ENCODE data around the gene ZSCAN25. TPM values are rescaled to one million over a fixed set of nuclear protein-coding genes. Genes with fewer than 3 reads are reported as not detected.

Gene ZSCAN25
- total and polyA plus RNA-seq, 7 experiments from 2014 or later: 15.5 to 51.6 (median 40.6) TPM

DNA sequence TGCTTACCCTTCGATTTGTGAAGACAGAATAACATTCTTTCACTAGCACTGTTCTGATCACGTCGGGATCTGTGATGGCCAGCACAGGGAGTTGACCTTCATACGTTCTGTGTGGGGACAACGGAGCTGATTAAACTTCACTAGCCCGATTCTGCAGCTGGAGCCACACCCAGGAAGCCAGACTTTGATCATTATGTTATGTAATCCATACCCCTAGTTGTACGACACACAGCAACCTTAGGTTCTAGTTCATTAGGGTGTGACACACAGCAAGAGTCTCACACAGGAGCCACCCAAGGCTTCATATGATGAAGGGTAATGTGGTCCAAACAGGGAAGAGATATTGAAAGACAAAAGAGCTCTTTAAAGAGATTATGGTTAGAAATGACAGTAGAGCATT, 55.8 kb downstream of the ZSCAN25 start:
- intact Hi-C loops (cut with micrococcal nuclease): no loop called here
- no peaks in the 10 kb centered on the region for H3K27me3 Mint-ChIP-seq
- H3K9me3 Mint-ChIP-seq: no peaks in the 10 kb centered on the region
- H3K4me1 Mint-ChIP-seq: peaks cover 7 to 46% (median 28%) of the 10 kb centered on the region in 7 donors
- Histone ChIP-seq H3K9me3 (ENCODE audit: control insufficient read depth in 2 of 3, low read length in 3 of 3) (no peaks in the 10 kb centered on the region), H3K4me1 (ENCODE audit: control insufficient read depth in 2 of 2, insufficient read depth in 2 of 2, low read length in 2 of 2) (peaks cover 0 to 8% of the 10 kb centered on the region in 2 donors), H3K36me3 (ENCODE audit: control insufficient read depth in 2 of 3, insufficient read depth in 3 of 3, low read length in 3 of 3) (no peaks in the 10 kb centered on the region), H3K27ac (ENCODE audit: low read depth, low read length) (no peak overlapping the region), H3K27me3 (ENCODE audit: control insufficient read depth in 2 of 2, insufficient read depth in 2 of 2, low read length in 2 of 2) (no peaks in the 10 kb centered on the region), H3K4me3 (ENCODE audit: low read length) (no peak overlapping the region)
- no peak for ATAC-seq
- H3K27ac Mint-ChIP-seq: peak overlapping the region in 6 of 9 donors; percentile 24 to 53 (median 38)
- POLR2A ChIA-PET: interaction anchor here (1.0 kb wide), 1 partner anchor 35 kb away, joined by 4 read pairs; no protein-coding TSS in a partner anchor
- CTCF ChIA-PET: no interaction called here
- no peak for DNase-seq
- peaks cover 0 to 12% (median 4%) of the 10 kb centered on the region in 5 donors for H3K36me3 Mint-ChIP-seq
- no peak overlapping the region for H3K4me3 Mint-ChIP-seq

DNA sequence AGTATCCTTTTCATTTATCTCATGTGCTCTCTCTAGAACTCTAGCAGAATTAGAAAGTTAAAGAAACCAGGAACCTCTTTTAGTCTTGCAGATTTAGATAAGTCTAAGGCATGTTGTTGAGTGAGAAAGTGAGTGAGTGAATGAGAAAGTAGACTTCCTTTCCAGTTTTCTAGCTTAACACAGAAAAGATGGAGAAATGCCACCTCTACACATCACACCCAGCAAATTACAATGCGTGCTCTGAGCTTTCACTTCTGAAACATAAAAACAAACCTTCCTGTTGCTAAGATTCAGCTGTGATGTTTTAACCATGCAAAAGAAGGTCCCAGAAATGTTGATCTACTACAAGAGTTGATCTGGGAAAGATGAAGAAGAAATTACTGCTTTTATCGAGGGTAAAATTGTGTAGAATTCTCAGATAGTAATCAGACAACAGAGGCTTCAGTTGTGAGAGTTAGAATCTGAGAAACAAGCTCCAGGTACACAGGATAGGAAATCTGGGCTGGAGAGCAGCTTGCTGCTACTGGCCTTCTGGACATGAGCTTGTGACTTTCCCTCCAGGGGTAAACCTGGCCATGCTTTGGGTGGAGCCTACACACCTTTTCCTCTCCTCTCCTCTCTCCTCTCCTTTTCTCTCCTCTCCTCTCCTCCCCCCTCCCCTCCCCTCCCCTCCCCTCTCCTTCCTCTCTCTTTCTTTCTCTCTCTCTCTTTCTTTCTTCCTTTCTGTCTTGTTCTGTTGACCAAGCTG, 58.4 kb downstream of the ZSCAN25 start:
- H3K27ac ChIP-seq (ENCODE audit: low read depth, low read length): peak overlapping the region; percentile 64
- ChIA-PET CTCF (no interaction called here), POLR2A (interaction anchor here (0.6 to 1.7 kb wide), 3 partner anchors 17 to 100 kb away, joined by 3 to 4 read pairs (median 4); no protein-coding TSS in a partner anchor)
- Mint-ChIP-seq H3K4me3 (peak overlapping the region; percentile 57 to 76 (median 66)), H3K36me3 (peaks cover 0 to 9% (median 2%) of the 10 kb centered on the region in 5 donors), H3K4me1 (peaks cover 9 to 46% (median 28%) of the 10 kb centered on the region in 7 donors), H3K9me3 (no peaks in the 10 kb centered on the region), H3K27me3 (no peaks in the 10 kb centered on the region), H3K27ac (peak overlapping the region; percentile 74 to 98 (median 94))
- ATAC-seq (peak; percentile 58), DNase-seq (peak in 6 of 9 donors; percentile 1 to 53 (median 28))
- H3K4me3 ChIP-seq (ENCODE audit: low read length): no peak overlapping the region
- no peaks in the 10 kb centered on the region for H3K36me3 ChIP-seq (ENCODE audit: control insufficient read depth in 2 of 3, insufficient read depth in 3 of 3, low read length in 3 of 3)
- intact Hi-C loops (cut with micrococcal nuclease): no loop called here
- H3K27me3 ChIP-seq (ENCODE audit: control insufficient read depth in 2 of 2, insufficient read depth in 2 of 2, low read length in 2 of 2): no peaks in the 10 kb centered on the region
- H3K4me1 ChIP-seq (ENCODE audit: control insufficient read depth in 2 of 2, insufficient read depth in 2 of 2, low read length in 2 of 2): peaks cover 0 to 8% of the 10 kb centered on the region in 2 donors
- no peaks in the 10 kb centered on the region for H3K9me3 ChIP-seq (ENCODE audit: control insufficient read depth in 2 of 3, low read length in 3 of 3)

DNA sequence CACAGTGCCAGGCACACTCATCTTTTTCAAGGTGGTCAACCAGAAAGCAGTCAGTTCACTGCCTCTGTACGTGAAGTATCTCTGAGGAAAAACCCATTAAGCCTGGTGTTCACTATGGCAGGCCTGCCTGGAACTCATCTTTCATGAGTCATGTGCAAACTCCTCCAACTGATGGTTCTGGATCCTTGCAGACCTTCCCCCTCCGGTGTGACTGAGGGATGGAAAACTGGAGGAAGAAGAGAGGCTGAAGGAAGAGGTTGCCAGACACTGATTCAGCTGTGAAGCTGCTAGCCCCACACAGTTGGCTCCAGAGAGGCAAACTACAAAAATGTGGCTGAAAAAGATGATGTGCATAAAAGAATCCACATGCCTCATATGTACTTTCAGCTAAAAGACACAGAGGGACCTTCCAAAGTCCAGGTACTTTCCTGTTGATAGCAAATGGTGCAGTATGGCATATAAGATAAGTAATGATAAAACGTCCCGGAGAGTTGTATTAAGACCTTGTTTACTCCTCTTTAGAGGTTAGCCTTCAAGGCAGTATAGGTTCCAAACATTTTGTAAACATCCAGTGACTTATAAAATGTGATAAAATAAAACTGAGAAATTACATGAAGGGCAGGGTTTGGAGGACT, 60.4 kb downstream of the ZSCAN25 start:
- CTCF ChIA-PET: no interaction called here
- no peaks in the 10 kb centered on the region for H3K27me3 ChIP-seq (ENCODE audit: control insufficient read depth in 2 of 2, insufficient read depth in 2 of 2, low read length in 2 of 2)
- Mint-ChIP-seq H3K27me3 (peaks cover 0 to under 1% (median 0%) of the 10 kb centered on the region in 5 donors), H3K36me3 (peaks cover 0 to 22% (median 7%) of the 10 kb centered on the region in 5 donors), H3K4me3 (no peak overlapping the region), H3K4me1 (peaks cover 9 to 46% (median 28%) of the 10 kb centered on the region in 7 donors), H3K9me3 (no peaks in the 10 kb centered on the region), H3K27ac (peak overlapping the region in 5 of 9 donors; percentile 13 to 94 (median 90))
- no peak overlapping the region for H3K4me3 ChIP-seq (ENCODE audit: low read length)
- POLR2A ChIA-PET: no interaction called here
- peaks cover 0 to 8% of the 10 kb centered on the region in 2 donors for H3K4me1 ChIP-seq (ENCODE audit: control insufficient read depth in 2 of 2, insufficient read depth in 2 of 2, low read length in 2 of 2)
- intact Hi-C loops (cut with micrococcal nuclease): no loop called here
- H3K36me3 ChIP-seq (ENCODE audit: control insufficient read depth in 2 of 3, insufficient read depth in 3 of 3, low read length in 3 of 3): no peaks in the 10 kb centered on the region
- no peaks in the 10 kb centered on the region for H3K9me3 ChIP-seq (ENCODE audit: control insufficient read depth in 2 of 3, low read length in 3 of 3)
- ATAC-seq (no peak), DNase-seq (no peak)
- no peak overlapping the region for H3K27ac ChIP-seq (ENCODE audit: low read depth, low read length)

DNA sequence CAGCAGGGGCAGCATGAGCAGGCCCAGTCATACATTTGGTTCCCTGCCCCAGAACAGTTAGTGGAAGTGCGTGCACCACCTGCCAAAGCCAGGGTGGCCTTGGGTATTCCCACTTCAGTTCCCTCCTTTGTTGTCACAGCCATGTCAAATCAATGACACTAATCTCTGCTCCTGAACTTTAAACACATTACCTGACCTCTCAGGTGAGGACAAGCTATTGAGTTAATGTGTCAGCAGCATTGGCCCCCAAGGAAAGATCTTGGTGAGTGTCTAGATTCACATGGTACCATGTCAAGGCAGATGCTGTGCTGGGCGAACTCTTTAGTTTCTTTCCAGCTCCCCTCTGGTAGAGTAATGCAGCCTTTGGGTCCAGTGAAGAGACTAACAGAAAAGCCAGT, 60.9 kb downstream of the ZSCAN25 start:
- Mint-ChIP-seq H3K4me1 (peaks cover 9 to 43% (median 28%) of the 10 kb centered on the region in 7 donors), H3K27ac (peak overlapping the region in 2 of 9 donors; percentile 8 to 13), H3K36me3 (peaks cover 0 to 28% (median 12%) of the 10 kb centered on the region in 5 donors), H3K27me3 (peaks cover 0 to 6% (median 0%) of the 10 kb centered on the region in 5 donors), H3K4me3 (no peak overlapping the region), H3K9me3 (peaks cover 0 to under 1% (median 0%) of the 10 kb centered on the region in 11 donors)
- Histone ChIP-seq H3K36me3 (ENCODE audit: control insufficient read depth in 2 of 3, insufficient read depth in 3 of 3, low read length in 3 of 3) (no peaks in the 10 kb centered on the region), H3K4me1 (ENCODE audit: control insufficient read depth in 2 of 2, insufficient read depth in 2 of 2, low read length in 2 of 2) (peaks cover 0 to 8% of the 10 kb centered on the region in 2 donors), H3K27me3 (ENCODE audit: control insufficient read depth in 2 of 2, insufficient read depth in 2 of 2, low read length in 2 of 2) (no peaks in the 10 kb centered on the region), H3K4me3 (ENCODE audit: low read length) (no peak overlapping the region), H3K9me3 (ENCODE audit: control insufficient read depth in 2 of 3, low read length in 3 of 3) (no peaks in the 10 kb centered on the region), H3K27ac (ENCODE audit: low read depth, low read length) (no peak overlapping the region)
- ChIA-PET CTCF (no interaction called here), POLR2A (no interaction called here)
- DNase-seq (no peak), ATAC-seq (no peak)
- intact Hi-C loops (cut with micrococcal nuclease): no loop called here

DNA sequence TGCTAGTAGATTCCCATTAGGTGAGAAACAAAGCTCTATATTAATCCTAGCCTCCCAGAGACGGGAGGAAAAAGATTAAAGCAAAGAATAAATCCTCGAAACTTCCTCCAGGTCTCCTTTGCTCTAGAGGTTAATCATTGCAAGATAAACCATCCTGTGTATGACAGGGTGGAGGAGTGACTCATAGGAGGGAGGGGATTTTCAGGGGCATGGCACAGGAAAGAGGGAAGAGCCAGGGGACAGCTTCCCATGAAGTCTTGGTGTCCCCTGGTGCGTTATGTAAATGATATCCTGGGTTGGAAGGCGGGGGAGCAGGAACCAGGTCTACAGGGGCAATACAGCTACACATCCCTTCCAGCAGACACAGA, 62.3 kb downstream of the ZSCAN25 start:
- DNase-seq: no peak
- peaks cover 9 to 32% (median 26%) of the 10 kb centered on the region in 7 donors for H3K4me1 Mint-ChIP-seq
- peaks cover 0 to 3% (median 0%) of the 10 kb centered on the region in 11 donors for H3K9me3 Mint-ChIP-seq
- no peak for ATAC-seq
- H3K27me3 Mint-ChIP-seq: peaks cover 0 to 7% (median 0%) of the 10 kb centered on the region in 5 donors
- CTCF ChIA-PET: no interaction called here
- peaks cover 0 to 8% of the 10 kb centered on the region in 2 donors for H3K4me1 ChIP-seq (ENCODE audit: control insufficient read depth in 2 of 2, insufficient read depth in 2 of 2, low read length in 2 of 2)
- POLR2A ChIA-PET: no interaction called here
- no peaks in the 10 kb centered on the region for H3K27me3 ChIP-seq (ENCODE audit: control insufficient read depth in 2 of 2, insufficient read depth in 2 of 2, low read length in 2 of 2)
- H3K9me3 ChIP-seq (ENCODE audit: control insufficient read depth in 2 of 3, low read length in 3 of 3): no peaks in the 10 kb centered on the region
- no peak overlapping the region for H3K27ac ChIP-seq (ENCODE audit: low read depth, low read length)
- H3K4me3 ChIP-seq (ENCODE audit: low read length): no peak overlapping the region
- intact Hi-C loops (cut with micrococcal nuclease): no loop called here
- H3K27ac Mint-ChIP-seq: no peak overlapping the region
- H3K36me3 Mint-ChIP-seq: peaks cover 0 to 35% (median 23%) of the 10 kb centered on the region in 5 donors
- H3K36me3 ChIP-seq (ENCODE audit: control insufficient read depth in 2 of 3, insufficient read depth in 3 of 3, low read length in 3 of 3): no peaks in the 10 kb centered on the region
- no peak overlapping the region for H3K4me3 Mint-ChIP-seq

DNA sequence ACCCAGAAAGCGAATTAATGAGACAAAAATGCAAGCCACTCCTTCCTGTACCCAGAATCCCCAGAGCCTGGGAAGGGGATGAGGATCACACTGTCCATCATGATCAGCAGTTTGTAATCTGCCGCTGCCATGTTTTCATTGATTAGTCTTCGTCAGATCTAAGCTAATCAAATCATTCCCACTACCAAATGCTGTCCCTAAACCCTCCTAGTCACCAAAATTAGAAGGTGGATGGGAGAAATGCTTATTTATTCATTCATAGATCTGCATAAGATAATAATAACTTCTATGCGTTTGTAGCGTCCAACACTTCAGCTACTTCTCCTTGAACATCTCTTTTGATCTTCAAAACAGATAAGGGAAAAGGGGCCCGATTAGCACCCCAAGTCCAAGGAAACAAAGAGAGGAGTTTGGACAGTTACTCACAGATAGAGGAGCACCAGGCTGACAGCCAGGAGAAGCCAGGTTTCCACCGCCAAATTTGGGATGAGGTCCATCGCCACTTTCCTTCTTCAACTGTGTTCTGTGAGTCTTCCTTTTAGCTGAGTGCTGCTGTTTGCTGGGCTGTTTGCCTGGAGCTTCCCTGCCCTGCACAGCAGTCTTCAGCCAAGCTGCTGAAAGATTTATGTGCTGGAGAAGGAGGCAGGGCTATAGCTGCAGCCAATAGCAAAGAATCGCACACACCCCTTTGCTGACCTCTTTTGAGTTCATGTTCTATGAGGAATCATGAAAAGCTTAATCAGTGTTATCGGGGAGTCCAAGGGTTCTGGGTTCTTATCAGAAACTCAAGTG, 62.9 kb downstream of the ZSCAN25 start, which contains the start of gene CYP3A5:
Gene CYP3A5, minus strand, starts transcription at position 597 of the 792 bp plus-strand sequence. Its CDS starts 100 bp downstream, at position 497.
- intact Hi-C loops (cut with micrococcal nuclease): no loop called here
- H3K9me3 ChIP-seq (ENCODE audit: control insufficient read depth in 2 of 3, low read length in 3 of 3): no peaks in the 10 kb centered on the region
- DNase-seq (no peak), ATAC-seq (no peak)
- ChIA-PET POLR2A (no interaction called here), CTCF (no interaction called here)
- Mint-ChIP-seq H3K9me3 (peaks cover 0 to 3% (median 0%) of the 10 kb centered on the region in 11 donors), H3K27ac (no peak within 1 kb of the TSS), H3K27me3 (peaks cover 0 to 7% (median 0%) of the 10 kb centered on the region in 5 donors), H3K36me3 (peaks cover 0 to 35% (median 23%) of the 10 kb centered on the region in 5 donors), H3K4me3 (no peak within 1 kb of the TSS), H3K4me1 (peaks cover 9 to 27% (median 21%) of the 10 kb centered on the region in 7 donors)
- H3K27me3 ChIP-seq (ENCODE audit: control insufficient read depth in 2 of 2, insufficient read depth in 2 of 2, low read length in 2 of 2): no peaks in the 10 kb centered on the region
- H3K4me1 ChIP-seq (ENCODE audit: control insufficient read depth in 2 of 2, insufficient read depth in 2 of 2, low read length in 2 of 2): peaks cover 0 to 8% of the 10 kb centered on the region in 2 donors
- no peaks in the 10 kb centered on the region for H3K36me3 ChIP-seq (ENCODE audit: control insufficient read depth in 2 of 3, insufficient read depth in 3 of 3, low read length in 3 of 3)
- no peak within 1 kb of the TSS for H3K4me3 ChIP-seq (ENCODE audit: low read length)
- no peak within 1 kb of the TSS for H3K27ac ChIP-seq (ENCODE audit: low read depth, low read length)

All from naive thymus-derived CD4-positive, alpha-beta T cell (primary cell).